Measurements from ENCODE around the gene ALK.

ALK gene

GRCh38 chr2:29803537-29803936, 117.8 kb downstream of the ALK start:
- CTCF ChIA-PET = interaction anchor here (1.0 kb wide), 1 partner anchor 24 kb away, joined by 3 read pairs; no protein-coding TSS in a partner anchor
- DNase-seq (ENCODE audit: extremely low spot score) = no peak
- TF ChIP-seq CTCF (IDR thresholded peaks at IDR 0.05; ENCODE audit: control extremely low read depth, extremely low read depth, low read depth, missing control alignments) = no peak
- POLR2A ChIA-PET = no interaction called here

- ChIA-PET CTCF (interaction anchor here (1.0 kb wide), 1 partner anchor 23 kb away, joined by 3 read pairs; no protein-coding TSS in a partner anchor), POLR2A (no interaction called here)
- DNase-seq (ENCODE audit: extremely low spot score) = no peak
- TF ChIP-seq CTCF (IDR thresholded peaks at IDR 0.05; ENCODE audit: control extremely low read depth, extremely low read depth, low read depth, missing control alignments) = no peak
Observed at GRCh38 chr2:29802986-29803385, 118.4 kb downstream of the ALK start.

DNA sequence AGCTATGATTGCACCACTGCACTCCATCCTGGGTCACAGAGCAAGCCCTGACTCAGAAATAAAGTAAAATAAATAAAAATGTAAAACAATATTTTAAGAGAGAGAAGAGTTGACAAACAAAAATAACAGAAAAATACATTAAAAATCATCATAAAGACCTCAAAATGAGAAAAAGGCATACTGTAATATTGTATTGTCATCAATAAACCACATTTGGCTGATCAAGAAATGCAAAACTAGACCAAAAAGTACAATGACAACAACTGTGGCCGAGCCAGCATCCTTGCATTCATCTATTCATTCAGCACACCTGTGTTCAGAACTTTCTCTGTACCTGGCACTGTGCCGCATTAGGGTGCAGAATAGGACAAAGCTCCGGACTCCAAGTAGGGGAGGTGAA, 121.8 kb downstream of the ALK start:
- no peak for TF ChIP-seq CTCF (IDR thresholded peaks at IDR 0.05; ENCODE audit: control extremely low read depth, extremely low read depth, low read depth, missing control alignments)
- DNase-seq (ENCODE audit: extremely low spot score) = no peak
- CTCF ChIA-PET = interaction anchor here (1.0 to 1.8 kb wide), 3 partner anchors 17 to 37 kb away, joined by 3 to 4 read pairs (median 3); no protein-coding TSS in a partner anchor
- POLR2A ChIA-PET = no interaction called here

GRCh38 chr2:29797916-29798315, 123.5 kb downstream of the ALK start:
- no peak for TF ChIP-seq CTCF (IDR thresholded peaks at IDR 0.05; ENCODE audit: control extremely low read depth, extremely low read depth, low read depth, missing control alignments)
- no peak for DNase-seq (ENCODE audit: extremely low spot score)
- ChIA-PET POLR2A (no interaction called here), CTCF (interaction anchor here (1.3 kb wide), 1 partner anchor 8 kb away, joined by 3 read pairs; no protein-coding TSS in a partner anchor)

DNA sequence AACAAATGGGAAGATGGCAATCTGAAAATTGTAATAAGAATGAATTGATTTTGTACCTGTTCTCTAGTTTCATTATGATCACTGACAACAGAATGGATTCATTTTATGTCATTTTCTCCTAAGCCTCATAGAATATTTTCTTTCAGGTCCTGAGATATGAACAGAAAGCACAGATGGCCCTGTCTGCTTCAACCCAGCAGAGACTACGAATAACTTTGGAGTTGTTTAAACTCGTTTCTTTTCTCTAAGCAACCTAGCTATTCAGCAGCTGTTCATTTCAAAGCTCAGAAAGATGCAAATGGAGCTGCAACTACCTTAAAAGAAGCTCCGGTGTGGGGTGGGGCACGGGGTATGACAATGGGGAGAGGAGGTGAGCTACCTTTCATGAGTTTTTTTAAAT, 124.9 kb downstream of the ALK start:
- POLR2A ChIA-PET = no interaction called here
- CTCF ChIA-PET = interaction anchor here (0.7 to 1.8 kb wide), 2 partner anchors 9 to 12 kb away, joined by 3 read pairs; no protein-coding TSS in a partner anchor
- no peak for DNase-seq (ENCODE audit: extremely low spot score)
- TF ChIP-seq CTCF (IDR thresholded peaks at IDR 0.05; ENCODE audit: control extremely low read depth, extremely low read depth, low read depth, missing control alignments) = no peak

DNA sequence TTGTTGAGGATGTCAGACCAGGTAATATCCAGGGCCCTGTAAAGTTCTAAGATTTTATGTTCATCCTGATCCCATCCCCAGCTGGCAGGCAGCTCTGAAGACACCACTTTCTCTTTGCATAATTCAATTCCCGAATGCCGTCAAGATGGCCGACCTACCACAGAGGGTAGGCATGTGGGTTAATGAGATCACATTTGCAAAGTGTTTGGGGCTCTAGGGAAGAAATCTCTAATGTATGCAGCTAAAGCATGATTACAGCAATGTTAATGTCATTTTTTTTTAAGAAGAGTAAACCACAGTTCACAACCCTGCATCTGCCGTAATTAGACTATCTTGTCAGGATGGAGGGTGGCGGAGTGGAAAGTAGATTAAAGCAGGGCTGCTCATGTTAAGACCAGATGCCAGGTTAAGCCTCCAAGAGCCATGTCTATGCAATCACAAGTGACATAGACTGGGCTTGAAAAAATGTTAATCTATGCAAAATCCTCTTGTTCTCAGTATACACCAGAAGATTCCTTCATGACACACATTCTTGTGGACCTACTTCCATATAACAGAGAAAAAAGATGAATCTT, 131.4 kb downstream of the ALK start:
- POLR2A ChIA-PET = no interaction called here

More for the DNA sequence above, 131.4 kb downstream of the ALK start:
- CTCF ChIA-PET = interaction anchor here (1.2 to 1.5 kb wide), 2 partner anchors 8 to 14 kb away, joined by 3 read pairs; no protein-coding TSS in a partner anchor
- TF ChIP-seq CTCF (IDR thresholded peaks at IDR 0.05; ENCODE audit: control extremely low read depth, extremely low read depth, low read depth, missing control alignments) = no peak
- DNase-seq (ENCODE audit: extremely low spot score) = no peak

All from GM10248 (cell line).